Activated CD8-positive, alpha-beta memory T cell treated with anti-CD3 and anti-CD28 coated beads, Interleukin-2, amount 10 ng/mL, durations not matched to agents 7 days and 5 days (primary cell): ENCODE data around the gene FANCL. TPM values are rescaled to one million over a fixed set of nuclear protein-coding genes. Genes with fewer than 3 reads are reported as not detected.
"Not testable (repeated sequence)": the region's sequence is repeated elsewhere in the genome, so short reads cannot be mapped to it uniquely, and the experiment has no call there.

ENCODE experiments used
- ATAC-seq: fragments of 150-1000 bp; cut with Tn5 transposase; one replicate; pipeline ENCODE4 v1.10.0; 2021; ENCODE audit warnings: moderate library complexity
- CTCF ChIA-PET: fragments of 350-600 bp; sonication (Branson Sonifier 250); formaldehyde crosslinking; loops from one replicate; lab custom pipeline; 2021; ENCODE audit warnings: antibody characterized with exemption; lab: Charles Lee
- DNase-seq: peaks from one replicate; pipeline ENCODE4 v3.0.0-alpha.2; 2020
- H3K27ac Mint-ChIP-seq: one replicate; pipeline ENCODE4 v1.8.0; 2021; ENCODE audit warnings: mild to moderate bottlenecking, mixed read lengths
- H3K27me3 Mint-ChIP-seq: one replicate; pipeline ENCODE4 v1.8.0; 2021; ENCODE audit warnings: mixed read lengths
- H3K36me3 Mint-ChIP-seq: one replicate; pipeline ENCODE4 v1.8.0; 2021; ENCODE audit warnings: mild to moderate bottlenecking, mixed read lengths
- H3K4me1 Mint-ChIP-seq: one replicate; pipeline ENCODE4 v1.8.0; 2021; ENCODE audit warnings: mixed read lengths
- H3K4me3 Mint-ChIP-seq: one replicate; pipeline ENCODE4 v1.8.0; 2021; ENCODE audit warnings: mild to moderate bottlenecking, moderate library complexity, mixed read lengths
- H3K9me3 Mint-ChIP-seq: one replicate; pipeline ENCODE4 v1.8.0; 2022; ENCODE audit warnings: low read depth, mixed read lengths
- total RNA-seq, 2 experiments: library from RNA; stranded (reverse); gene quantifications; one replicate each; pipeline ENCODE4 v1.2.3, GENCODE V29; 2021

Gene FANCL
- total RNA-seq, 2 experiments from 2014 or later = 26.5 to 28.2 TPM

DNA sequence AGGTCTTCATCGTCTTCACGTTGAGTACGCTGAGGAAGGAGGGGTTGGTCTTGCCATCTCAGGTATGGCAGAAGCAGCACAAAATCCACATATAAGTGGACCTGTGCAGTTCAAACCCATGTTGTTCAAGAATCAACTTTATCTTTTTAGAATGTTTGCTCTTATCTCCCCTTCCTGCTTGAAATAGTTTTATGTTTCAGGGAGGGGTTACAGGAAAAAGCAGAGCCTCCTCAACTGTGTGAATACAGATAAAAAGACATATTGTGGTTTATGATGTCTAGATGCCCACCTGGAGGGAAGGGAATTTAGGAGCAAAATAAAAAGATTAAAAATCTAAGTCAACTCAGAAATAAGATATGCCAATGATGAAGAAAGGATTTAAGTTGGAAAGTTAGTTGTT lies 118.6 kb downstream of the FANCL start:
- no peak overlapping the region for H3K4me3 Mint-ChIP-seq
- H3K36me3 Mint-ChIP-seq = peaks cover 29% of the 10 kb centered on the region
- H3K27me3 Mint-ChIP-seq = no peaks in the 10 kb centered on the region
- DNase-seq = no peak
- no peaks in the 10 kb centered on the region for H3K9me3 Mint-ChIP-seq
- H3K27ac Mint-ChIP-seq = no peak overlapping the region
- CTCF ChIA-PET = no interaction called here
- no peak for ATAC-seq
- peaks cover 1% of the 10 kb centered on the region for H3K4me1 Mint-ChIP-seq

- CTCF ChIA-PET = no interaction called here
- Mint-ChIP-seq H3K27me3 (no peaks in the 10 kb centered on the region), H3K36me3 (peaks cover 30% of the 10 kb centered on the region), H3K4me1 (peaks cover 1% of the 10 kb centered on the region), H3K9me3 (no peaks in the 10 kb centered on the region), H3K27ac (no peak overlapping the region), H3K4me3 (no peak overlapping the region)
- DNase-seq (no peak), ATAC-seq (no peak)
These were observed 119.1 kb downstream of the FANCL start for GRCh38 chr2:58122040-58122439.

DNA sequence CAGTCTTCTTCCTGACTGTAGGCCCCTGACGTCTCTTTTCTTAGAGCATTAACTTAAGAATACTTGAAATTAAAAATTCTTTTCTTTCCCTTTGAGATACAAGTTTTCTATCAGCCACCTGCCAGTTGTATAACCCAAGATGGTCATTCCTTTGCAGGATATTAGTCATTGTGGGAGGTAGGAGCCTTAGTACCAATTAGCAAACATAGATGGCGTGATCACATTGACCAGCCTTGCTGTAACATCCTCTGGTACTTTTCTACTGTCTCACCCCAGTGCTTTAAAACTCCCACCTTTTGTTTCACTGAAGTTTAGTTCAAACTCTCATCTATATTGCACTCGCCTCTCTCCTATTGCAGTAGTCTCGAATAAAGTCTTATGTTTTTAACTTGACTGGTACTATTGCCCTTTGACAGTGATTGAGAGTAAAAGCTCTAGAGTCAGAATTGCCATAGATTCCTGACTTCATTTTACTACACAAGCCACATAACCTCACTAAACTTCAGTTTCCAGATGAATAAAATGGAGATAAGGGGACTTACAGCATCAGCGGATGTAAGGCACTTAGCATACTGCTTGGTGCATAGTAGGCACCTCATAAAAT lies 120.4 kb downstream of the FANCL start:
- Mint-ChIP-seq H3K4me1 (peaks cover 1% of the 10 kb centered on the region), H3K9me3 (no peaks in the 10 kb centered on the region), H3K4me3 (no peak overlapping the region), H3K27ac (no peak overlapping the region), H3K27me3 (no peaks in the 10 kb centered on the region), H3K36me3 (peaks cover 31% of the 10 kb centered on the region)
- ATAC-seq = no peak
- DNase-seq = no peak
- CTCF ChIA-PET = no interaction called here

GRCh38 chr2:58113563-58113962 lies 127.6 kb downstream of the FANCL start:
- H3K27ac Mint-ChIP-seq, H3K9me3 Mint-ChIP-seq, H3K4me1 Mint-ChIP-seq, CTCF ChIA-PET, H3K27me3 Mint-ChIP-seq, H3K4me3 Mint-ChIP-seq, DNase-seq, ATAC-seq: not testable (repeated sequence)
- H3K36me3 Mint-ChIP-seq = peaks cover 19% of the 10 kb centered on the region

DNA sequence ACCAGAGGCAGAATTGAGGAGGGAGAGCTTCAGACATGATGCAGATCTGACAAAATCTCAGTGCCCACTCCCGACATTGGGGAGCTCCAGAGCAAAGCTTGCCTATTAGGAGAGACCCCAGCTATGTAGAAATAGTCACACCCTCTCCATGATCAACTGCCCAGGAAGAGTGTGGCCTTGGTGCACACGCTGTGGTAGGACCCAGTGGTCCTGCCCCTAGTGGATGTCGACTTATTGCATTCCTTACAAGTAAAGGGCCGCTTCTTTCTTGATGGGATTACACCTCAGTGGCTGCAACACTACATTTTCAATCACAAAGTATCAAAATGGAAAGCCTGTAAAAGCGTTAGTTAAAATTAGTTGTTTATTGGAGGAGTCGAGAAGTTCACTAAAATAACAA lies 130.4 kb downstream of the FANCL start:
- Mint-ChIP-seq H3K36me3 (peaks cover 14% of the 10 kb centered on the region), H3K4me1 (peaks cover 10% of the 10 kb centered on the region), H3K27ac (no peak overlapping the region), H3K9me3 (no peaks in the 10 kb centered on the region), H3K4me3 (no peak overlapping the region), H3K27me3 (no peaks in the 10 kb centered on the region)
- no peak for ATAC-seq
- no peak for DNase-seq
- CTCF ChIA-PET = no interaction called here

DNA sequence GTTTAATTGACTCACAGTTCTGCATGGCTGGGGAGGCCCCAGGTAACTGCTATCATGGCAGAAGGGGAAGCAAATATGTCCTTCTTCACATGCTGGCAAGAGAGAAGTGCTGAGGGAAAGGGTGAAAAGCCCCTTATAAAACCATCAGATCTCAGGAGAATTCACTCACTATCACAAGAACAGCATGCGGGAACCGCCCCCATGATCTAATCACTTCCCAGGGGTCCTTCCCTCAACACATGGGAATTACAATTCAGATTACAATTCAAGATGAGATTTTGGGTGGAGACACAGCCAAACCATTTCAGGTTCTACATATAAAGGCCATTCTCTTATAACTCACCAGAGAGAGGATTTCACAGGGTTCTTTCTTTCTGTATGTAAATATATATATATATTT lies 131.6 kb downstream of the FANCL start:
- no peak for DNase-seq
- CTCF ChIA-PET = no interaction called here
- no peak for ATAC-seq
- Mint-ChIP-seq H3K36me3 (peaks cover 11% of the 10 kb centered on the region), H3K9me3 (no peaks in the 10 kb centered on the region), H3K4me3 (no peak overlapping the region), H3K27ac (no peak overlapping the region), H3K27me3 (no peaks in the 10 kb centered on the region), H3K4me1 (peaks cover 10% of the 10 kb centered on the region)

Other genes starting within 250 kb of the FANCL start
- 10 to 100 TPM; 26.2 to 28.4 TPM for gene VRK2, start 194.5 kb downstream of the FANCL start, total RNA-seq